Neuron (in vitro differentiated cells): ENCODE data around the gene SLC39A3.

Source experiments
- H2AFZ ChIP-seq: one replicate; pipeline ENCODE4 v1.6.1; 2013; ENCODE audit warnings: low read depth, mild to moderate bottlenecking, inconsistent platforms, low read length, moderate library complexity
- H3K27me3 ChIP-seq: one replicate; pipeline ENCODE4 v1.6.1; 2013; ENCODE audit warnings: low read length; ENCODE audit not compliant: insufficient read depth
- H3K36me3 ChIP-seq: one replicate; pipeline ENCODE4 v1.6.1; 2013; ENCODE audit warnings: low read length; ENCODE audit not compliant: insufficient read depth
- H3K4me1 ChIP-seq: one replicate; pipeline ENCODE4 v1.6.1; 2013; ENCODE audit warnings: low read length; ENCODE audit not compliant: insufficient read depth
- H3K4me3 ChIP-seq: 2 replicates; pipeline ENCODE4 v1.5.1; 2013; ENCODE audit warnings: mild to moderate bottlenecking, low read length, moderate library complexity
- H3K9me3 ChIP-seq: one replicate; pipeline ENCODE4 v1.6.1; 2013; ENCODE audit warnings: low read length

SLC39A3 gene

DNA sequence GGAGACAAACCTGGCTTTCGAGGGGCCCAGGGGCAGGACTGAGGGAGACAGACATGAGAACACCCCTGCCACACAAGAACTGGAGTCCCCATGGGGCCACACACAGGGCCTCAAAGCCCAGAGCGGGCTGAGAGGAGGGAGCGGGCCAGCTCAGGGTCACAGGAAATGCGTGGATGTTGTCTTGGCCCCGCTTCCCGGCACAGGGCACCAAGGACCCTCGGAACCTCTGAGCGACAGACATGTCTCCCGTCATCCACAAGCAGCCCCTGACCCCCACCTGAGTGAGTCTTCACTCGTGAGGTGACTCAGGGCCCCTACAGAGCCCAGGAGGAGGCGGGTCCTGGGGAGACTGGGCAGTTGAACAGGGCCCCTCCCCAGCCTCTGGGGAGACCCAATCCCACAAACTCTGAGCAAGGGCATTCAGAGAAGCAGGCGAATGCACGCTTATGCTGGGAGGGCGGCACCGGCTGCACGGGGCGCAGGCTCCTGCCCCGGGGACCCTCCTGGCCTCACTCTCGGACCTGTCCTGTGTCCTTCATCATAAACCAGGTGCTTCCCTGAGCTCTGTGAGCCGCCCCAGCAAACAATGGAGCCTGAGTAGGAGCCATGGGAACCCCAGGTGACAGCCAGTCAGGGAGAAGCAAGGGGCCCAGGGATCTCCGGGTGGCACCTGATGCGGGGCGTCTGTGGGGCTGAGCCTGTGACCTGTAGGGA is 23.1 kb upstream of the SLC39A3 start:
- Histone ChIP-seq H3K9me3 (no peaks in the 10 kb centered on the region), H3K4me1 (no peaks in the 10 kb centered on the region), H3K27me3 (no peaks in the 10 kb centered on the region), H3K4me3 (no peak overlapping the region), H3K36me3 (peaks cover 65% of the 10 kb centered on the region), H2AFZ (no peak overlapping the region)

DNA sequence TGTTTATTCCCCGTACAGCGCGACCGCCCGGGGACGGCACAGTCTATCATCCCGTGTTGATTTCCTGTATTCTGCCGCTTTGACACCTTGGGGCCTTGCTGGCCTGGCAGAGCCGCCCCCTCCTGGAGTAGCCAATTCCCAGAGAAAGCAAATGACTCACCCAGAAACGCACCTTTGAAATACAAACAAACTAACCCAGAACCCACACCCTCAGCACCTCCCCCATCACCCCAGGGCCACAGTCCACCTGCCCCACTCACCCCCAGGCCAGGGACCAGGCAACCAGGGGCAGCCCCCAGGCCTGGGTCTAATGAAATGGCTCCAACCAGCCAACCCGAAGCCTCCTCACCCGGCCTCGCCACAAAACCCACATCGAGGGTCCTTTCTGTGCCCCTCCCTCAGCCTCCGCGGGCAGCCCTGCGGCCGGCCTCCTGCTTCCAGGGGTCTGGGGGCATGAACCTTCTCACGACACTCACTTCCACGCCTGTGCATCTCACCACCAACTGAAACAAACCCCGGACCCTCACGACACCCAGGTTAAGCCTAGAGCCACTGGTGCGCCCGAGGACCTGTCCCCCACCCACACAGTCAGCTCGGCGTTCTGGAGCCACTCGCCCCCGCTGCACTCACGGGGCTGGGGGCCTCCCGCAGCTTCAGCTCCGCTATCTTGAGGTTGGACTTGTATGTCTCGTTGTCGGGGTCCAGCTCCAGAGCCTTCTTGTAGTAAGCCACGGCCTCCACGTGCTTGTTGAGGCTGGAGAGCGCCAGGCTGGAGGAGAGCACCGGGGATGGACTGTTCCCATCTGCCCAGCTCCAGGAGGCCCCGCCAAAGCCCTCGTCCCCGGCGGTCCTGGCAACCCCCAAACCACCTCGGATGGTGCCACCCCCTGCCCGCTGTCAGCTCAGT is 22.3 kb upstream of the SLC39A3 start:
- Histone ChIP-seq H3K9me3 (no peaks in the 10 kb centered on the region), H3K36me3 (peaks cover 67% of the 10 kb centered on the region), H2AFZ (no peak overlapping the region), H3K4me1 (no peaks in the 10 kb centered on the region), H3K27me3 (no peaks in the 10 kb centered on the region), H3K4me3 (no peak overlapping the region)

GRCh38 chr19:2761309-2761677 is 21.5 kb upstream of the SLC39A3 start:
- peaks cover 67% of the 10 kb centered on the region for H3K36me3 ChIP-seq
- no peaks in the 10 kb centered on the region for H3K4me1 ChIP-seq
- H3K9me3 ChIP-seq: no peaks in the 10 kb centered on the region
- H2AFZ ChIP-seq: no peak overlapping the region
- H3K27me3 ChIP-seq: no peaks in the 10 kb centered on the region
- H3K4me3 ChIP-seq: no peak overlapping the region

DNA sequence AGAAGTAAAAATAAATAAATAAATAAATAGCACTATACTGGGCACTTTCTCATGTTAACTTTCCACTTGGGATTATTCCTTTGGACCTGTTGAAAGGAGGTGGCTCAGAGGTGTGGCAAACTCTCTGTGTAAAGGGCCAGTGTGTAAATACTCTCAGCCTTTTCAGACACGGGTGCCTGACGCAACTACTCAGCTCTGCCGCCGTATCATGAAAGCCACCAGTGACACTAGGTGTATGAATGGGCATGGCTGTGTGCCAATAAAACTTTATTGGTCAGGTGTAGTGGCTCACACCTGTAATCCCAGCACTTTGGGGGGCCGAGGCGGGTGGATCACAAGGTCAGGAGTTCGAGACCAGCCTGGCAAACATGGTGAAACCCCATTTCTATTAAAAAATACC is 20.1 kb upstream of the SLC39A3 start:
- Histone ChIP-seq H3K4me1 (no peaks in the 10 kb centered on the region), H3K9me3 (no peaks in the 10 kb centered on the region), H3K4me3 (no peak overlapping the region), H3K36me3 (peaks cover 72% of the 10 kb centered on the region), H2AFZ (no peak overlapping the region), H3K27me3 (no peaks in the 10 kb centered on the region)

GRCh38 chr19:2759362-2759761 is 19.5 kb upstream of the SLC39A3 start:
- no peaks in the 10 kb centered on the region for H3K4me1 ChIP-seq
- H3K9me3 ChIP-seq: no peaks in the 10 kb centered on the region
- H3K36me3 ChIP-seq: peaks cover 72% of the 10 kb centered on the region
- no peak overlapping the region for H3K4me3 ChIP-seq
- H2AFZ ChIP-seq: no peak overlapping the region
- H3K27me3 ChIP-seq: no peaks in the 10 kb centered on the region

DNA sequence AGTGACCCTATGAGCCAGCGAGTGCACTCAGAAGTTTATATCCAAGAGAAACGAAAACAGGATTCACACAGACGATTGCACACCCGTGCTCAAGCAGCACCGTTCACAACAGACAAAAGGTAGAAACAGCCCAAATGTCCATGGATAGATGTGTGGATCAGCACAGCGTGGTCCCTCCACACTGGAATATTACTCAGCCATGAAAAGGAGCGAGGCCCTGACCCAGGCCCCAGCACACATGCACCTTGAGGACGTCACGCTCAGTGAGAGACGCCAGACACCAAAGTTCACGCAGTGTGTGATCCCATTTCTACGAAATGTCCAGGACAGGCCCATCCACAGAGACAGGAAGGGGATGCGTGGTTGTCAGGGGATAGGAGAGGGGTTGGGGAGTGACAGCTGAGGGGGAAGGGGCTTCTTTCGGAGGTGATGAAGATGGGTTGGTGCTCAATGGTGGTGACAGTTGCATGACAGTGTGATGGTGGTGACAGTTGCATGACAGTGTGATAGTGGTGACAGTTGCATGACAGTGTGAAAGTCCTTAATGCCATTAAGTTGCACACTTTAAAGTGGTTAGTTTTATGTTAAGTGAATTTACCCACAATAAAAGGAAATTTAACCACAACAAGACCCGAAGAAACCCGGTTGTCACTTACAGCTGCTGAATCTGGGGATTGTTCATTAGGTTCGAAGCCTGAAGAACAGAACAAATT is 18.9 kb upstream of the SLC39A3 start:
- Histone ChIP-seq H3K27me3 (no peaks in the 10 kb centered on the region), H3K4me1 (no peaks in the 10 kb centered on the region), H3K36me3 (peaks cover 73% of the 10 kb centered on the region), H2AFZ (no peak overlapping the region), H3K9me3 (no peaks in the 10 kb centered on the region), H3K4me3 (no peak overlapping the region)

DNA sequence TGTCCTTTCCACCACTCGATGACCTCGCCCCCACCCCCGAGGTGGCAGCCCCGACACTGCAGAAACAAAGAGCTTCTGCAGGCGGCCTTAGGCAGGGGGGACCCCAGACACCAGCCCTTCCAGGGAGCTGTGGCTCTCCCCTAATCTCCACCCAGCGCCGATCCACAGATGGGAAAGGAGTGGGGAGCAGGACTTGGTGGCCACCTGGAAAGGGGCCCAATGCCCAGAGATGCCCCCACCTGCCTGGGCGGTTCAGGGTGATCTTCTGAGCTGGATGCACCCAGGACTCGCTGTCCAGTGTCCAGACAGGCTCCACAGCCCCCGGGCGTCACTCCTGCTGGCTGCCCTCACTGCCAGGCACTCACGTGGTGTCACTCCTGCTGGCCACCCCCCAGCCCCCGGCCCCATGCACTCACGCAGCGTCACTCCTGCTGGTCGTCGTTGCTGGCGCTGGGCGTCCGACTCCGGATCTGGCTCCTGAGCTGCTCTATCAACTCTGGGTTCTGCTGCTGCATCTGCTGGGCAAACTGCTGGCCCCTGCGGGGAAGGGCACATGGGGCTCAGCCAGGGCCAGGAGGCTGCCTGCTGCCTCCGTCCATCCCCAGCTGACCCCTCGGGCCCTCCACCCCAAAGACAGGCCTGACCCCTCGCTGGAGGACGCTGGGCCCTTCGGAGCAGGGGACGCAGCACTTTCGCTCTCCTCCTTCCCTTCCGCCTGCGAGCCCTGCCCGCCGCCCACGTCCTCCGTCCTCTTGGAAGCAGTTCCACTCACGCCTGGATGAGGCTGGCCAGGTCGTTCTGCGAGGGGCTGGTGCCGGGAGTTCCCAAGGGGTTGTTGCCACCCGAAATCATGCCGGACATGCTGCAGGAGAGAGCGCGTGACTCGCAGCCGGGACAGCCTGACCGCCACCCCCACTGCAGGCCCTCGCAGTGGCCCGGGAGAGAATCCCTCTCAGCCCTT is 17.4 kb upstream of the SLC39A3 start:
- peaks cover 64% of the 10 kb centered on the region for H3K36me3 ChIP-seq
- H3K4me3 ChIP-seq: no peak overlapping the region
- H2AFZ ChIP-seq: no peak overlapping the region
- H3K4me1 ChIP-seq: no peaks in the 10 kb centered on the region
- no peaks in the 10 kb centered on the region for H3K9me3 ChIP-seq
- no peaks in the 10 kb centered on the region for H3K27me3 ChIP-seq

DNA sequence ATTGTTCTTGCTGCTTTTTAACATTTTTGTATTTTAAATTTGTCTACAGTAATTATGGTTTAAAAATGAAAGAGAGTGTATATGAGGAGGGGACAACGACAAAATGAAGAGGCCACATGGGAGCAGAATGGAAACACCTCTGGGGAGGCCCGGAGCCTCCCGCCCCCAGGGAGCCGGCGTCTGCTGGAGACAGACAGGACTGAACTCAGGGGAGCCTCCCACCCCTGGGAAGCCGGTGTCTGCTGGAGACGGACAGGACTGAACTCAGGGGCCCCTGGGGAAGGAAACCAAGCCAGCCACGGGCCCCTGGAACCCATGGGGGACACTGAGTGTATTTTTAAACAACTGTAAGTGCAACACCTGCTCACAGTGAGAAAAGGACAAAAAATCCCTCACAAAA is 16.7 kb upstream of the SLC39A3 start:
- Histone ChIP-seq H2AFZ (no peak overlapping the region), H3K9me3 (no peaks in the 10 kb centered on the region), H3K27me3 (no peaks in the 10 kb centered on the region), H3K36me3 (peaks cover 60% of the 10 kb centered on the region), H3K4me1 (no peaks in the 10 kb centered on the region), H3K4me3 (no peak overlapping the region)

DNA sequence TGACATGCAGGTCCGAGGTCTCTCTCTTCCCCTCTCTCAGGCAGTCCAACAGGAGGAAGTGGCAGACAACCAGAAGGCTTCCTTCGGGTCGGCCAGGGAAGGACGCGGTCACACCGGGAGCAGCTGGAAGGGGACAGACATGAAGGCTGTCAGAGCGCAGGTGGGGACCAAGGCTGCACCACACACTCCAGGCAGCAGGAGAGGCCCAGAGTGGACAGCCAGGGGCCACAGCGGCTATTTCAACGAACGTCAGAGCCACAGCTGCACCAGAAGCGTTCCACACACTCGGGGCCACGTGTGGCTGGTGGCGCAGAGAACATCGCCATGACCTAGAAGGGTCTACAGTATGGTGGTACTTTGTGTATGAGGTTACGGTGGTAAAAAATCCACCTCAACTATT is 16.0 kb upstream of the SLC39A3 start:
- no peak overlapping the region for H3K4me3 ChIP-seq
- H3K36me3 ChIP-seq: peaks cover 54% of the 10 kb centered on the region
- H3K27me3 ChIP-seq: no peaks in the 10 kb centered on the region
- H2AFZ ChIP-seq: no peak overlapping the region
- no peaks in the 10 kb centered on the region for H3K9me3 ChIP-seq
- H3K4me1 ChIP-seq: no peaks in the 10 kb centered on the region

- no peak overlapping the region for H3K4me3 ChIP-seq
- no peaks in the 10 kb centered on the region for H3K9me3 ChIP-seq
- H3K36me3 ChIP-seq: peaks cover 49% of the 10 kb centered on the region
- H2AFZ ChIP-seq: no peak overlapping the region
- no peaks in the 10 kb centered on the region for H3K27me3 ChIP-seq
- H3K4me1 ChIP-seq: no peaks in the 10 kb centered on the region
These were observed 15.6 kb upstream of the SLC39A3 start for GRCh38 chr19:2755448-2755705.

DNA sequence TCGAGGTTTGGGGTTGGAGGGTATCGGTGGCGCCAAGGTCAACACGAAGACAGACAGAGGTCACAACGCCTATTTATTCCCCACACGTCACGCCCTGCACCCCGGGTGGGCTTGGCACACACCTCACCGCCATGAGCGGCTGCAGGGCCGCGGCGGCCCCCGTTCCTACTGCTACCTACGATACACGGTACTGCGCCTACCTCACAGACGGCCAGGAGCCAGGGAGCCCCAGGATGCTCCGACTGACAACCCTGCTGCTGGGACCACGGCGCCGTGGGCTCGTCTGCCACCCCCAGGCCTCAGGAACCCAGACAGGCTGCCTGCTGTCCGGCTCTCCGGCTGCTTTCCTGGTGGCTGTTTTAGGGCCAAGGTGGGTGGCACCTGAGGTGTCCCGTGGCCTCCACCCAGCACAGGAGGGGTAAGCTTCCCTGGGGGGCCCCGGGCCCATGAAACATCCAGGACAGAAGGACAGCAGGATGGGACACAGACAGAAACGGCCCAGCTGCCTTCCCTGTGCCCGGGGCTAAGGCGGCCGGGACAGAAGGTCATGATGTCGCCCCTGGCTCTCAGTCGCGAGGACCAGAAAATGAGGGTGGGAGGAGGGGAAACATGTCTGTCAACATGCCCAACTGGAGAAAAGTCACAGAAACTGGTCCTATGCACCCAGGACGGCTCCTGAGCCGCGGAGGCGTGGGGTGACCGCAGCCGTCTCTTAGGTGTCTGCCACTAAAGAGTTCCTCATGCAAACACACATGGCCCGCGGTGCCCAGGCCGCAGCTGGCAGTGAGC is 15.0 kb upstream of the SLC39A3 start:
- Histone ChIP-seq H3K27me3 (no peaks in the 10 kb centered on the region), H3K4me3 (no peak overlapping the region), H2AFZ (no peak overlapping the region), H3K4me1 (no peaks in the 10 kb centered on the region), H3K9me3 (no peaks in the 10 kb centered on the region), H3K36me3 (peaks cover 47% of the 10 kb centered on the region)

DNA sequence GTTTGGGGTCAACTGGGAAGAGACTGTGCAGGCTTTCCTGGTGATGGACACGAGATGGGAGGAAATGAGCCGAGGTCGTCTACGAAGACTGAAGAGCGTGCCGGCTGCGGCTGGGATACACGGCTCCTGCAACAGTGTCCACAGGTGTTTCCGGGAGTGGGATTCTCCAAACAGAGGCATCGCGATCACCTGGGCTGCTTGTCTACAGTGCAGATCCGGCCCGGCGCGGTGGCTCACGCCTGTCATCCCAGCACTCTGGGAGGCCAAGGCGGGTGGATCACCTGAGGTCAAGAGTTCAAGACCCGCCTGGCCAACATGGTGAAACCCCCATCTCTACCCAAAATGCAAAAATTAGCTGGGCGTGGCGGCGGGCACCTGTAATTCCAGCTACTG is 11.6 kb upstream of the SLC39A3 start:
- peaks cover 26% of the 10 kb centered on the region for H3K36me3 ChIP-seq
- no peaks in the 10 kb centered on the region for H3K9me3 ChIP-seq
- H2AFZ ChIP-seq: no peak overlapping the region
- H3K4me1 ChIP-seq: no peaks in the 10 kb centered on the region
- no peaks in the 10 kb centered on the region for H3K27me3 ChIP-seq
- H3K4me3 ChIP-seq: no peak overlapping the region
